ENCODE measurements around the gene DDI2. TPM values are rescaled to one million over a fixed set of nuclear protein-coding genes. Genes with fewer than 3 reads are reported as not detected.

DDI2 gene
- total and polyA plus RNA-seq, 9 of the 15 experiments (the other 6 are each of a cell fraction or from before 2014, with no cell fraction given) = 6.5 to 48.4 (median 21.2) TPM

- peak overlapping the region; percentile 66 for H3K4me2 ChIP-seq (ENCODE audit: insufficient read depth, low read length)
- H2AFZ ChIP-seq (ENCODE audit: low read depth, low read length) = peak overlapping the region; percentile 92
- peak overlapping the region; percentile 95 for H3K27ac ChIP-seq (ENCODE audit: extremely low read depth, low read depth, low read length)
- peaks cover 43% of the 10 kb centered on the region for H3K79me2 ChIP-seq (ENCODE audit: control insufficient read depth, insufficient read depth, low read length)
- peaks cover 18 to 31% of the 10 kb centered on the region in 2 experiments; a peak in 4 of 5 replicates for H3K4me1 ChIP-seq (replicated peaks in 1 of 2; ENCODE audit: control insufficient read depth in 2 of 2, insufficient read depth in 2 of 2, low read length in 2 of 2)
- intact Hi-C loops (cut with micrococcal nuclease) (no loop called here), in situ Hi-C loops (cut with MboI) (no loop called here)
- POLR2A ChIA-PET = no interaction called here
- peak overlapping the region; percentile 96 for H3K4me3 ChIP-seq
- peaks cover 11% of the 10 kb centered on the region for H3K36me3 ChIP-seq (ENCODE audit: control insufficient read depth, insufficient read depth, low read length)
- H3K27me3 ChIP-seq (ENCODE audit: control insufficient read depth in 2 of 2, insufficient read depth in 2 of 2, low read length in 2 of 2) = no peaks in the 10 kb centered on the region
- WGBS (ENCODE audit: insufficient coverage, low coverage, missing lambda C conversion rate) = 27% methylated on average over 9 of the region's 18 CpGs
- H3K9me1 ChIP-seq (ENCODE audit: control insufficient read depth, insufficient read depth, low read length) = no peaks in the 10 kb centered on the region
- no peaks in the 10 kb centered on the region for H4K20me1 ChIP-seq (replicated peaks; ENCODE audit: control insufficient read depth, insufficient read depth, low read length)
- BruUV-seq (replicated peaks) = no TSS peak
- H3K9ac ChIP-seq (ENCODE audit: insufficient read depth in 1 of 2, low read depth in 2 of 2, low read length in 2 of 2) = peak overlapping the region; percentile 92 to 97
- ATAC-seq (no peak), FAIRE-seq (no peak), DNase-seq (ENCODE audit: extremely low read depth in 1 of 4, low spot score in 3 of 4) (no peak)
- TF ChIP-seq ZBTB7A (IDR thresholded peaks at IDR 0.05; ENCODE audit: borderline replicate concordance, control insufficient read depth, low read depth, low read length) (peak; percentile 77), NFRKB (IDR thresholded peaks at IDR 0.05; ENCODE audit: low read depth) (0 out of 2 replicates have a peak, but pooled peaks have one; percentile 66), LCOR (CRISPR knock-in tag; IDR thresholded peaks at IDR 0.05) (no peak), MYC (IDR thresholded peaks at IDR 0.05; ENCODE audit: low read depth, low read length) (no peak), MYC (CRISPR knock-in tag; IDR thresholded peaks at IDR 0.05; ENCODE audit: borderline replicate concordance, low read depth) (no peak), ETS1 (conservative IDR thresholded peaks at IDR 0.05; ENCODE audit: control insufficient read depth, low read depth, low read length) (0 out of 2 replicates have a peak, but pooled peaks have one; percentile 35), ZBTB40 (IDR thresholded peaks at IDR 0.05) (peak; percentile 66), ZBTB40 (CRISPR knock-in tag; IDR thresholded peaks at IDR 0.05) (no peak)
- H3K9me3 ChIP-seq (replicated peaks; ENCODE audit: control insufficient read depth, insufficient read depth, low read depth, low read length) = no peaks in the 10 kb centered on the region; the same call in 1 of the 2 replicates
- CTCF ChIA-PET (ENCODE audit: low intra/inter-chr PET ratio) = no interaction called here
Observed at GRCh38 chr1:15683345-15684039, 66.2 kb downstream of the DDI2 start.
